Ramos (cell line): ENCODE measurements around the gene HIRA.

Source experiments
- in situ Hi-C: fragments of 300-500 bp; cut with MboI; formaldehyde crosslinking; loops from one replicate; pipeline ENCODE4 v1.14.3; 2022; ENCODE audit warnings: low sequenced_read_pairs; ENCODE audit not compliant: unreplicated experiment

Gene HIRA

DNA sequence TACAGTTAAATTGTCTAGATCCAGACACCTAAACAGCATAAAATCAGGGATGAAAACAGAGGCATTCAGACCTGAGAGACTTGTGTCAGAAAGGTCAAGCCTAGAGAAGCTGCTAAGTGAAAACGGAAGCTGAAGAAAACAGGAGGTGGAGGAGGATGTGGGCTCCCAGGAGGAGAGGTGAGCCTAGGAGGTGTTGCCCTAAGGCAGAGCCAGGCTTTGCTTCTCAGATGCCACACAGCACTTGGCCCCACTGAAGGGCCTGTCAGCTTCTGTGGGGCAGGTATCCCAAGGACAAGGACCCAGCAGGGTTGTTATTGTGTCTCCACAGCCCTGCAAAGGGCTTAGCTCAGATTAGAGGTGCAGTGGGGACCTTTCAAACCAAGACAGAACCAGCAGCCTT, 33.0 kb upstream of the HIRA start:
- in situ Hi-C loops: no loop called here

DNA sequence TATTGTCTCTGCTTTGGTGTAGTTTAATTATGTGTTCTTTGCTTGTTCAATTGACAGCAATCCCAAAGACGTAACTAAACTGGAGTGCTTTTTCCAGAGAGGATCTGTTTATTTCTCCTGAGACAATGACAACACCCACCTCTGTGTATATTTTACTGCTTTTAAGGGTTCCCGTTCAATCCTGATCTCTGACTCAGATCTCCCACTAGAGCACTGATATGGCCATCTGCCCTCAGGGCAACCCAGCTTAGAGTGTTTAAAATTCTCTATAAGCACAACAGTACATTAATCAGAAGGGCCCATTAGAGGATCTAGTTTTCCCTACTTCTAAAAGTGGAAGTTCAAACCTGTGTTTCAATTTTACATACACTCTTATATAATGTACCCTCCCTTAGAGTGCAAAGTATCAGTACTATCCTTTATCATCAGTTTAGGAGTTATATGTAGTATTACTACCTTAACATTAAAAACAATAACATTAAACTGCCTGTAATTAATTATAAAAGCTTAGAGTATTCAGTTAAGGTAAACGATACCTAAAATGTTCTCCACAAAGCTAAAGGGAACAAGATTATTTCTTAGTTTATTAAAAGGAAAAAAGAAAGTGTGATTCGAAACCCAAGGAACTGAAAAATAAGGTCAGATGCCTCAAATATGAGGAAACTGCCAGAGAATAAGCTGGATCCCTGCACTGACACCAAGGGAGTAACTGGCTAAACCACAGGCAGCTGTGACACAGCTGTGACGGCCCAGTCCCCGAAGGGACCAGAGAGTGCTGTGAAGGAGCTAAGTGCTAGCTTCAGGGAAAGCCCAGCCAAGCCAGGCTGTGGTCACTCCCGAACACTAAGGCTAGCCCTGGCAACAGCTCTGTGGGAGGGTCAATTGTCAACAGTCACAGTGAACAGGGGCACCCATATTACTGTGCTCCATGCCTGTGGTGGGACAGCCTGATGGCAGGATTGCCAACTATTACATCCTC, 32.2 kb upstream of the HIRA start:
- in situ Hi-C loops: no loop called here

DNA sequence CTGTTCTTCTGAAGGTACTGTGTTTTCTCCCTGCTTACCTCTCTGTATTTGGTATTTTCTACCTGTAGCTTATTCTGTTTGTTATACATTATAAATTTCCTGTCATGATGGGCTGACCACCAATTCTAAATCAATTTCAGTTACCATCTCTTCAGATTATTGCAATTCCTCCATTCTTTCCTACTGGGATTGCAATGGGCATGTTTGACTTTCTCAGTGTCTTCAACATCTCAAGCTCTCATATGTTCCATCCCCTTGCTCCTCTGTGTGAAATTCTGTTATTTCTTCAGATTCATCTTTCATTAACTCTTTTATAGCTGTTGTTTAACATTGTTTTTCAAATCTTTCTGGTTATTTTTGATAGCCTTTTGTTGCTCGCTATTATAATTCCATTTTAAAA, 31.5 kb upstream of the HIRA start:
- in situ Hi-C loops: no loop called here

DNA sequence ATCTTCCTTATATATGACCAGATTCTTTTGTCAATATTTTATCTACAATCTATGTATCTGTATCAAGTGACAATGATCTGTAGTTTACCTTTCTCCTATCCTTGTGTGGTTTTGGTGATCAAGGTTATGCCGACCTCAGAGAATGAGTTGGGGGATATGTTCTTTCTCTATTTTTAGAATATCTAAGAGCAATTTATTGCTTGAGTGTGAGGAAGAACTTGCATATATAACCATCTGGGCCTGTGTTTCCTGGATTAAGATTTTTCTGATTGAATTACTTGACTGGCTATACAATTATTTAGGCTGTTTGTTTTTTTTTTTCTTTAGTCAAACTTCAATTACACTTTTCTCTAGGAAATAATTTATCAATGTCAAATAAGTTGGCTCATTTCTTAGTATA, 30.0 kb upstream of the HIRA start:
- in situ Hi-C loops: no loop called here

DNA sequence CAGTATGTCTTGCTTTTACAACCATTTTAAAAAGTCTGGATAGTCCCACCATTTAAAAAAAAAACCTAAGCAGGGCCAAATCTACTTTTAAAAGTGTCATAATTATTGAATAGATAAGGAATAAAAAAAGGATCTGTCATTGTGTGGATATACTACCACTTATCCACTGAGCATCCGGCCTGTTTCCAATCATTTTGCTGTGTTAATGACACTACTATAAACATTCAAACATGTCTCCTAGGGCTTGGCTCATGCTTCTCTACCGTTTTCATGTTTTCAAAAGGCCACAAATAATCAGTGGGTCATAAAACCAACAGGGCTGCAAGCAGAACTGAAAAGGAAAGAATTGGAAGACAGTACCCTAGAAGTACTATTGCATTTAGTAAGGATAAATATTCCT, 28.5 kb upstream of the HIRA start:
- in situ Hi-C loops: no loop called here

DNA sequence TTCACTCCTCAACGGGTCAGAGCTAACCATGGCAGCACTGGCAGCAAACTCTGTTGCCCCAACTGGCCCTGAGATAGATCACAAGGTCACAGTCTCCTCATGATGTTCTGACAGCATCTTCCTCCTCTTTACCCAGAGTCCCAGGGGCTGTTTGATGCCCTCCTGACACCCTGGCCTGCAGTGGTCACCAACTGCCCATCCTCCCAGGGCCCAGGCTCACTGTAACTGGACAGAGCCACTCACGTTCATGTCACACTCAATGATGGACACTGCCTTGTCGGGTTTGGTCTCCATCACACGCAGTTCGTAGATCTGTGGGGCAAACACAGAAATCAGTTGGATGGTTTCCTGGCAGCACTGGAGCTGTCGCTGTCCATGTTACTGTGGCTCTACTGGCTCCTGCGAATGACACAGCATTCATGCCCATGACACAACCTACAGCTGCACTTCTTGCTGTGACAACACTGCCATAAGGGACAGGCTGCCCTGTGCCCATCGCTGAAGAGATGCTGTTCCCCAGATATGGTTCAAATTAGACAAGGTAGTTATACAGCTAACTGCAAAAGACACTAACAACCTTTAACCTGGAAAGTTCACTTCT, 26.4 kb upstream of the HIRA start:
- in situ Hi-C loops: no loop called here

DNA sequence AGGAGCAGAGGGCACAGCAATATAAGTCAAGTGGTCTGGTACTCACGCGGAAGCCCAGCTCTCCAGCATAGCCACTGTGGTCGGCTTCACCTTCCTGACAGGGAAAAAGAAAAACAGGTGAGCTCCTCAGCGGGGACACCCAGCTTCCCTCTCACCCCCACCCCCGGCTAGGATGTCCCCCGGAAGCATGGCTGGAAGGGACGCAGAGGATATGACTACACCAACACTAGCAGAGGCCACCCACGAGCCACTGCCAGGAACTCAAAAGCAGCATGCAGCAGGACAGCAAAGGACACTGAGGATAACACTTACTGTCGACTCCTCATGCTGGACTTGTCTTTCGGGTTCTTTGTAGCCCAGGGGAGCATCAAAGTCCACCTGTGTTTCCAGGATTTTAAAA, 25.0 kb upstream of the HIRA start:
- in situ Hi-C loops: no loop called here

DNA sequence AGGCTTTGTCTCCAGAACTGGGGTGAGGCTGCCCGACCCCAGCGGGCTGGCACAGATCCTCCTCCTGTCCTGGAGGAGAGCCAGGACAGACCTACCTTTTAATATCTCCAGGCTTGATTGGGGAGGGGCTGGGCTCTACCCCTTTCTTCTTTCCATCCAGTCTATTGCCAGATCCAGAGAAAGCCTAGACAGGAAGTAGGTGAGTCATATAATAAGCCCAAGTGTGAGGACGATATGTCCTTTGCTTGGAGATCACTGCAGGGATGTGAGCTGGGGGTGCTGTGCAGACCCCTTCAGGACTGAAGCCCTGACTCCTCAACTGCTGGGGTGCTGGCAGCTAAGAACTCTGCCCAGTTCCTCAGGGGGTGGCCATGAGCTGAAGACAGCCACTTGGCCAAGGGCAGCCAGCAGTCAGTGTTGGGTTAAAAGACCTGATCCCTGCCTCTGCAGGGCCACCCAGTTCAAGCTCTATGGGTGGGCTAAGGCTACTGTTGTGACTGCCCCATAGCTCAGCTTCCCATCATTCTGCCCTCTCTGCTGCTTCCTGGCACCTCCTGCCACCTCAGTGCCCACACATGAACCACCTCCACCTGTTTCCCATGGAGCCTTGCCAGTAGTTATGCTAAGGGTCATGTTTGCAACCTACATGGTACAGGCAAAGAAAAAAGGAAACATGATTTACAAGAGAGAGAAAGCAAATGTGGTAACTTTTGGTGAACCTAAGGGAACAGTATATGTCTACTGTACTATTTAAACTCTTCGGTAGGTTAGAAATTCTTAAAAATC, 24.2 kb upstream of the HIRA start:
- in situ Hi-C loops: no loop called here

DNA sequence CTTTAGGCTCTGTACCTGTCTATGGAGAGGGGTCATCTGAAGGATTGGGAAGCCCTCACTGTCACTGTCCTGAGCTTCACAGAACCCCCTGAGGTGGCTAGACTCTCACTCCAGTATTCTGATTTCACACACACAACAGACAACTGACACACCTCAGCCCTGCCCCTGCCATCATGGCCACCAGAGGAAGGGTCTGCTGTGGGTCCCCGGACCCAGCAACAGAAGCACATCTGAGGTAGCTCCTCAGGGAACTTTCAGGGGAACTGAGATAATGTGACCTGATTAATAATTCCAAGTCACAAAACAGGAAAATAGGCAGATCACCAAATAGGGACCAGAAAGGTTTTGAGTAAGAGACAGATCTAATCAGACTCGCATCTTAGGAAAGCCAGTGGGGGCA, 23.5 kb upstream of the HIRA start:
- in situ Hi-C loops: no loop called here

DNA sequence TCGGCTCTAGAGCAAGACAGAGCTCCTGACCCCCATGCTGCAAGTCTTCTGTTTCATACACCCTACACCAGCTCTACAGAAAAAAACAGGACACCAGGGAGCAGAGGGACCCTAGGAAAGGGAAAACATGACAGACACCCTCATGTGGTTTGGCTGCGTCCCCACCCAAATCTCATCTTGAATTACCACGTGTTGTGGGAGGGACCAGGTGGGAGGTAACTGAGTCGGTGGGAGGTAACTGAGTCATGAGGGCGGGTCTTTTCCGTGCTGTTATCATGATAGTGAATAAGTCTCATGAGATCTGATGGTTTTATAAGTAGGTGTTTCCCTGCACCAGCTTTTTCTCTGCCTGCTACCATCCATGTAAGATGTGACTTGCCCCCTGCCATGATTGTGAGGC, 22.6 kb upstream of the HIRA start:
- in situ Hi-C loops: no loop called here

DNA sequence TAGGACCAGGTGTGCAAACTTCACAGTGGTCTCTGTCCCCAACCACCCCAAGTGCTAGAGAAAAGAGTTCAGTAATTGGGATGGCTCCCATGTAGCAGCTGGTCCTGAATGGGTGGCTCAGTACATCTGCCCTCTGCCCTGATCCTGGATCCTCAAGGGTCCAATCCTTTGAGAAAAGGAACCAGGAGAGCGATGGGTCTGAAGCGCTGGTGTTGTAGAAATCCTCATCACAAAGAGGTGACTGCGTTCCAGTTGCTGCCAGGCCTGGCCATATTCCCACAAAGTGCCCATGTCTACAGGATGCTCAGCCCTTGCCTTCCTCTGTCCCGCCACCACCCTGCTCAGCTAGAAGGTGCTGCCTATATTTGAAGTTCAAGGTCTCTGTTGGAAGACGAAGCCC, 22.2 kb upstream of the HIRA start:
- in situ Hi-C loops: no loop called here

DNA sequence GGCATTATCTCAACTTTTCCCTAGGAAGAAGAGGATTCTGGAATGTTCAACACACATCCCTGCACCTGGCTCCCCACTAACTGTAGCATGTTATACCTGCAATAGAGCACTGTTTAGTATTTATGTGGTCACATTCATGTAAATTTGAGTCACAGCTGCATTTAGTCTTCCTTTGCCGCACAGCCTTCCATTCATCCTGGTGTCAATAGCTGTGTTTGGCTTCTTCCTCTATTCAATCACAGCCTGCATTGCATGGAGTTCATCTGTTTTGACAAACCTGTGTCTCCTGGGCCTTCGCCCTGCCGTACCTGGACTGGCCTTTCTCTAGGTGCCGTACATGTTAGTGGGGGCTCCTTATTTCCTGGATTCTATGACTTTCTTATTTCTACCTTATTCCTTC, 20.0 kb upstream of the HIRA start:
- in situ Hi-C loops: no loop called here

DNA sequence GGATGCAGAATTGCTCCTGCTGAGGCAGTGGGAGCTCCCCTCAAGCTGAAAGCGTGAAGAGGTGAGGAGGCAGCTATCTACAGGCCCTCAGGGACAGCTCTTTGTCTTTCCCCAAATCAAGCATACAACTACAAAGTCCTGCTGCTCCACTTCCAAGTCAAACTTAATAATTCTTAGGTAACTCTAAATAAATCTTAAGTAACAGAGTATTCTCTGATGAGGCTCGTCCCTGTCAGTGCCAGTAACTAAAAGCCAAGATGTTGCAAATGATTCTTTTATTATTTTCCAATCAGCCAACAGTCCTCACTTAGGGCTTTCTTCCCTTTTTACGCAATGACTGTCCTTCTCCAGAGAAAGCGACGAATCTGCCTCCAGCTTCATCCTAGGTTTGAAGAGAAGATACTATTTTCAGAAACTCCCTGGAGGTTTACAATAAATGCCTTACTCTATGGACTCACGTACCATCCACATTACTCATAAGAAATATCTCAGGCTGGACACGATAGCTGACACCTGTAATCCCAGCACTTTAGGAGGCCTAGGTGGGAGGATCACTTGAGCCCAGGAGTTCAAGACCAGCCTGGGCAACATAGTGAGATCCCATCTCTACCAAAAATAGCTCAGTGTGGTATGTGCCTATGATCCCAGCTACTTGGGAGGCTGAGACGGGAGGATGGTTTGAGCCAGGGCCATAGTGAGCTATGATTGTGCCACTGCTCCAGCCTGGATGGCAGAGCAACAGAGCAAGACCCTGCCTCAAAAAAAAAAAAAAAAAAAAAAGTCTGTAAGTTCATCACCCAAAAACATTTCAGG, 19.0 kb upstream of the HIRA start:
- in situ Hi-C loops: no loop called here

DNA sequence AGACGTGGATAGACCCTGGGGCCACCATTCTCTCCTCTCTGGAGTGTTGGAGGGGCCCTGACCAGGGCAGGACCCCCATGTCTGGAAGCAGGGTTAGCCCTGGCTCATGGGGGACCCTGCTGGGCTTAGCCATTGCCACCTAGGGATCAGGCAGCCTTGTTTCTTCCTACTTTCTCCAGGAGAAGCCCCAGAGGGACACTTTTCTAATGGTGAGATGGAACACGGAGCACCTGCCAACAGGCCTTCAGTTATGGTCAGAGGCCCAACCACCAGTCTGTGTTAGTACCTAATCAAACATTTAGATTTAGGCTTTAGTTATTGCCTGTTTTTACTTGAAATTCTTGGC, 17.9 kb upstream of the HIRA start:
- in situ Hi-C loops: no loop called here

DNA sequence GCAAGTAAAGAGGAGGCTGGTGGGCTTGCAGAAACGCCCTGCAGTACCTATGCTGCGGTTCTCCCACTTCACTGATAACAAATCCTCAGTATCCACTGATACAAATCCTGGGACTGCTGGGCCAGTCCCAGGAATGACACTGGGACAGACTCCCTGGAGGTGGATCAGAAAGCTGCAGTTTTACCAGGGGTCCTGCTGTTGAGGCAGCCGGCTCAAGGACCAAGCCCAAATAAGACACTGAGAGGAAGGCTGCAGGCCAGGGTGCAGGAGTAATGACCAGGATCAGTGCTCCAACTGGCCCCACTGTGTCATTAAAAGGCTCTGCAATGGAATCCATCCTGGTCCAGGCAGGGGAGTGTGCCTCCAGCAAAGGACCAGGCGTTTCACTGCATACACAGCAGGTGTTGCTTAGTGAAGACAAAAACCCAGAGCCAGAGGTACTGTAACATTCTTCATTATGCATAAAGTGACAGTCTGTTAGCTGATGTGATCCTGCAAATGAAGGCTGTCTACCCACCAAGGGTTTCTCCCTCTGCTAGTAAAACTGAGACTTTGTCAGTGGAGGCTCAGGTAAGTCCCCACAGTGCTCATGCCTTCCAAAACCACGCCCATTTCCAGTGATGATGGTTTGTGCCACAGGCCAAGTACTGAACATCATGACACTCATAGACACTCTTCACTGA, 17.3 kb upstream of the HIRA start:
- in situ Hi-C loops: no loop called here

DNA sequence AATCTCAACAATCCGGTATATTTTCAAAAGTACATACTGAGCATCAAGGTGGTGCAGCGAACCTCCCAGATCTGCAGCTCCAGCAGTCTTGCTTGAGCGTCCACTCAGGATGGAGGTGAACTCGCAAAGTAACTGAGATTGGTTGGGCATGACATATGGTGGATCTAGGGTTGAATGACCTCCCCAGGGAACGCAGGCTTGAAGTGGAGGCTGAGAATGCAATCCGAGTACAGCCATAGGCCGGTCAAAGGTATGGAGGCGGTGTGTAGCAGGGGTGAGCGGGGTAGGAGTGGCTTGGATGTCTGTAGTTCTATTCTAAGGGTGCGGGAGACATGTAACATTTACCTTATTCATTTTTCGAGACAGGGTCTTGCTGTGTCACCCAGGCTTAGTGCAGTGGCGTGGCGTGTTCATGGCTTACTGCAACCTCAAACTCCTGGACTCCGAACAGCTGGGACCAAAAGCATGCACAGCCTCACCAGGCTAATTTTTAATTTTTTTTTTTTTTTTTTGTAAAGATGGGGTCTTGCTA, 16.6 kb upstream of the HIRA start:
- in situ Hi-C loops: no loop called here

DNA sequence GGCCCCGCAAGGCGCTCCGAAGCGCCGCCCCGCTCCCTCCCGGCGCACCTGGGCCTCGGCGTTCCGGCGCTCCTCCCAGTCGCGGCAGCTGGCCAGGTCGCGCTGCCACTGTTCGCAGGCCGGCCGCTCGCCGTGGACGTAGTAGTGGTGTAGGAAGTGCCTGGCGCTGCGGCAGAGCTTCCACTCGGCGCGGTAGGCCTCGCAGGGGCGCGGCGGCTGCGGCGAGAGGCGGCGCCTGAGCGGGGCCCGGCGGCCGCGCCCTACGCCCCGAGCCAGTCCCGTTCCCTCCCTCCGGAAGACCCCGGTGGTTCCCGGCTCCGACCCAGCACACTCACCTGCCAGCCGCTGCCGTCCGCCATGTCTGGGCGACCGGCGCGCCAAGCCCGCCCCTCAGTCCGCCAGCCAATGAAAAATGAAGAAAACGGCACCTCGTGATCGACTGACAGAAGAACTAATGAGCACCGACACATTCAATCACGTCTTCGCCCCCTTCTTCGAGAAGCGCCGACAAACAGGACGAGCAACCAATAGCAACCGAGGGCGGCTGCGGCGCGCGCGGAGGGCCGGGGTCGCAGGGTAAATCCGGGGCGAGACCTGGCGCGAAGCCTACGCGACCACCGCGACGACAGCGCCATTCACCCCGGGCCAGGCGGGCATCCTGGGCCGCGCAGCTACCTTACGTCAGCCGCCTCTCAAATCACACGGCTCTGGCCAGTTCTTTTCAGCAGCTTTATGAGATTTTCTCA, 16.0 kb upstream of the HIRA start, which contains the start of gene C22orf39:
TSS of gene C22orf39 (minus strand) at position 382 of the 746 bp plus-strand sequence. CDS start at position 359, 23 bp downstream.
- in situ Hi-C loops: no loop called here

DNA sequence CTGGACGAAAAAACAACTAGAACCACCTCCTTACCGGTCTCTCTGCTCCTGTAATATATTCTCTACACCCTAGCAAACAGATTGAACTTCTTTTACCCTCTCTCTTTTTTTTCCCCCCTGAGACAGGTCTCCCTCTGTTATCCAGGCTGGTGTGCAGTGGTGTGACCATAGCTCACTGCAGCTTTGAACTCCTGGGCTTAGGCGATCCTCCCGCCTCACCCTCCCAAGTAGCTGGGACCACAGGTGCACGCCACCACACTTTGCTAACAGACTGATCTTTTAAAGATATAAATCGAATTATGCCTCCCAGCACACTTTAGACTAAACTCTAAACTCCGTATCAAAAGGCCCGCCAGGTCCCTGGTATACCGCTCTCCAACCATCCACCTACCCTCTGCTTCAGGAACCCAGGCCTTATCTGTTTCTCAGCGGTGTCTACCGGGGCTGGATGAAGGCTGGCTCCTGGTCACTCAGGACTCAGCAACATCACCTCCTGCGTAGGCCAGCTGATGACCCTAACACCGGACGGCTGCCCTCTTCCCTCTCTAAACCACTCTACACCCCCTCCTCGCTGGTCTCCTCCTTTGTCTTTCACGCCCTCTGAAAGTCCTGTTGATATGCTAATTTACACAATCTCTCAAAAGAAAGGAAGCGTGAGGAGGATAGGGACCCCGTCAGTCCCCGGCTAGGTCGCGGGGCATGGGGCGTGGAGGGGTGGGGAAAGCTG, 15.2 kb upstream of the HIRA start:
- in situ Hi-C loops: no loop called here
